ENCODE measurements around the gene PDPK1.
"Not testable (repeated sequence)": the region's sequence is repeated elsewhere in the genome, so short reads cannot be mapped to it uniquely, and the experiment has no call there.

Gene PDPK1

DNA sequence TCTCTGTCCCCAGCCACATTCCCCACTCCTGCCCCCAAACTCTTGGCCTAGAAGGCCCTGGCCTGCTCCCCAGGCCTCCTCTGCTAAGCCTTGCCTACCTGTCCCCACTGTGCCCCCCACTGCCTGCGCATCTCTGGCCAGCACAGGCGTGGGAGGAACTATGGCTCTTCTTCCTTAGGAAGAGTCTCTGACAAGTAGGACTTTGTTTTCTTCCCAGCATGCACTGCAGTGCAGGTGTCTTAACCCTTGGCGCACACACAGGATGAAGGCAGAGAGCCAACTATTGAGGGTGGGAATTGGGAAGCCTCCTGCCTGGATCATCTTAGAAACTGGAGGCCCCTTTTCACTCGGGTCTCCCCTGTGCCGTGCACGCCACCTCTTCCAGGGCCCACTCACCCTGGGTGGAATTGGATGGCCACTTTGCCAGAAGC lies 14.0 kb upstream of the PDPK1 start:
- no peak for DNase-seq (ENCODE audit: low read depth in 3 of 3)

DNA sequence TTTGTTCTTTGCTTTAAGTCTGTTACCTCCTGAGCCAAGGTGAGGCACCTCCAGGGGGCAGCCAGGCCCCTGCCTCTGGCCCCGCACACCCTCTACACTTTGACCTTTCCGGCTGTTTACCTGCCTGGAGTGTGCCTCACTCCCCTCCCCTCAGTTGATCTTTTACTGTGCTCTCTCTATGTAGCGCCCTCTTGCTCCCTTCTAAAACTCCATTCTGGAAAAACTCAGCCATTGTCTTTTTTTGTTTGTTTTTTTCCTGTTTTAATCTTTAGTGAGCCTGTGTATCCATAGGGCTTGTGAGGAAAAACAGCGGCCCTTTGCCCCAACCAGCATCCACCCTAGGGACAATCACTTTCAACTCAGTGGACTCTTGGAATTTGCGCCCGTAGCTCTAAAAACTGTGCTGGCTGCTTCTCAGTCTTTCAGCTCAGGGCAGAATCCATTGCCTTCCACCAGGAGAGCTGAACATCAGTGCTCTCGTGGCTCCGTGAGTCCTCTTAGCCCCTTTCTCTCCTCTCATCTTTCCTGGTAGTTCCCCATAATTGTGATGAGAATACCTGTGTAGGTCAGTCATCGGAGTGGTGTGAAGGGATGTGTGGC lies 13.4 kb upstream of the PDPK1 start:
- no peak for DNase-seq (ENCODE audit: low read depth in 3 of 3)

DNA sequence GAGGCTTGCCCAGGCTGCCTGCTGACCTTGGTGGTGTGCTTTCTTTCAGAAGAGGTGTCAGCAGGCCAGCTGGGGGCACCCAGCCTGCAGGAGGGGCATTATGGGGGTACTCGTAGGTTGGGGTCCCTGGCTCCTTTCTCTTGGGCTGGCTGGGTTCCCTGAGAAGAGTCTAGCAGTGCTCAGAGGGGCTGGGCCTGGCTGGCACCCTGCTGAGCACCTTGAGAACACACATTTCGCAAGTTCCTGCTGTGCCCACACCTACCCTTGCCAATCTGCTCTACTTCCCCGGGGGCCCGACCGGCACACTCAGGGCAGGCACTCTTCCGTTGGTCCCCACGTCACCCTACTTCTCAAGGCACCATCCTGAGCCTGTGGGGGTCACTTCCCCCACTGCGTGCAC lies 11.7 kb upstream of the PDPK1 start:
- DNase-seq (ENCODE audit: low read depth in 3 of 3) = no peak

DNA sequence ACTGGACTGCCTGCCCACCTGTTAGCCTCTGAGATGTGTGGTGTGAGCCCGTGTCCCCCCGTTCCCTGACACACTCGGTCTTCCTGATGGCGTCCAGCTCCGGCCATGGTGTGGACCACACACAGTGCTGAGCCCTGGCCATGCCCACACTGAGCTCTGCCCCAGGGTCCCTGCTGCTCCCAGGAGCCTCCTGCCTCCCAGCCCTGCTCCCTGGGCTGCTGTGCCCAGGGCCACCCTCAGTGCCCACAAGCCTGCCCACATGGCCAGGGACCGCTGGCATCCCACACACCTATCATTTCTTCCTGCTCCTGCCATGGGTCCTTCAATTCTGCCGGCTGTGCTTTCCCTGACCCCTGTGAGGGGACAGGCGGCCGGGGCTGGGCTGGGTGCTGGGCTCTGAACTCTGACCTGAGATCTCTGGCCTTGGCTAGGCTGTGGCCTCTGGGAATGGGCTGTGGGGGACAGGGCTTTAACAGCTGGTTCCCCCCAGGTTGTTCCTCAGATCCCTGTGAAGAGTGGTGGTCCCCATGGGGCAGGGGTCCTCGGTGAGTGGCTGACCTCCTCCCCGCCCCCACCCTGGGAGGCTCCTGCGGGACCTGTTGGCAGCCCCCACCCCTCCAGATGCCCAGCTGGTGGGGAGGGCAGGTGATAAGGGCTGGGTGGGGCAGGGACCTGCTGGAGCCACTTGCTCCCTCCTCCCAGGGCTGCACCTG lies 10.6 kb upstream of the PDPK1 start:
- no peak for DNase-seq (ENCODE audit: low read depth in 3 of 3)

DNA sequence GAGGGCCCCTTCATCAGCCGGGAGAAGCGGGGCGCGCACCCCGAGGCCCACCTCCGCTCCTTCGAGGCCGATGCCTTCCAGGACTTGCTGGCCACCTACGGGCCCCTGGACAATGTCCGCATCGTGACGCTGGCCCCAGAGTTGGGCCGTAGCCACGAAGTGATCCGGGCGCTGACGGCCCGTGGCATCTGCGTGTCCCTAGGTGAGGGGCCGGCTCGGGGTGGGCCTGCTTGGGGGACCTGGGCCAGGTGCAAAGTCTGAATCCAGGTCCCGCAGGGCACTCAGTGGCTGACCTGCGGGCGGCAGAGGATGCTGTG lies 10.1 kb upstream of the PDPK1 start:
- DNase-seq (ENCODE audit: low read depth in 3 of 3) = no peak

DNA sequence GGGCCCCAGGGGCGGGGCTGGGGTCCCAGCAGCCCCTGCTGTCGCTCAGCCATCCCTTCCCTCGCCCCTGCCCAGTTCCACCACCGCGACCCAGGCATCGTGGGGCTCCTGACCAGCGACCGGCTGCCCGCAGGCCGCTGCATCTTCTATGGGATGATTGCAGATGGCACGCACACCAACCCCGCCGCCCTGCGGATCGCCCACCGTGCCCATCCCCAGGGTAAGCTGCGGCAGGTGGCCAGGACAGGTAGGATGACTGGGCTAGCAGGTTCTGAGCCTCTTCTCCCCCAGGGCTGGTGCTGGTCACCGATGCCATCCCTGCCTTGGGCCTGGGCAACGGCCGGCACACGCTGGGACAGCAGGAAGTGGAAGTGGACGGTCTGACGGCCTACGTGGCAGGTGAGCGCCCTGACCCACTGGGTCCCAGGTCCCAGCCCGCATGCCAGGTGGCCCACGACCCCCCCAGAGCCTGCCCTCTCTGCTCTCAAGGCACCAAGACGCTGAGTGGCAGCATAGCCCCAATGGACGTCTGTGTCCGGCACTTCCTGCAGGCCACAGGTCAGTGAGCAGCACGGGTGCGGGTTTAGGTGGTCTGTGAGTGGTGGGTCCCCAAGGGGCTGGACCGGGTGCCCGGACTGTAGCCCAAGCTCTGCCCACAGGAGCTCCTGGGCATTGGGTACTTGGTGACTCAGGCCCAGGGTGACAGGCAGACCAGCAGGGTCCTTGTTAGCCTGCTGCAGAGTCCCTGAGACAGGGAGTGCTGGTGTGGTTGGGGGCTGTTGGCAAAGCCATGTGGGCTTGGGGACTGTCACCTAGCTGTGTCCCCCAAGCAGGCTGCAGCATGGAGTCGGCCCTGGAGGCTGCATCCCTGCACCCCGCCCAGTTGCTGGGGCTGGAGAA lies 9.4 kb upstream of the PDPK1 start:
- DNase-seq (ENCODE audit: low read depth in 3 of 3) = no peak

DNA sequence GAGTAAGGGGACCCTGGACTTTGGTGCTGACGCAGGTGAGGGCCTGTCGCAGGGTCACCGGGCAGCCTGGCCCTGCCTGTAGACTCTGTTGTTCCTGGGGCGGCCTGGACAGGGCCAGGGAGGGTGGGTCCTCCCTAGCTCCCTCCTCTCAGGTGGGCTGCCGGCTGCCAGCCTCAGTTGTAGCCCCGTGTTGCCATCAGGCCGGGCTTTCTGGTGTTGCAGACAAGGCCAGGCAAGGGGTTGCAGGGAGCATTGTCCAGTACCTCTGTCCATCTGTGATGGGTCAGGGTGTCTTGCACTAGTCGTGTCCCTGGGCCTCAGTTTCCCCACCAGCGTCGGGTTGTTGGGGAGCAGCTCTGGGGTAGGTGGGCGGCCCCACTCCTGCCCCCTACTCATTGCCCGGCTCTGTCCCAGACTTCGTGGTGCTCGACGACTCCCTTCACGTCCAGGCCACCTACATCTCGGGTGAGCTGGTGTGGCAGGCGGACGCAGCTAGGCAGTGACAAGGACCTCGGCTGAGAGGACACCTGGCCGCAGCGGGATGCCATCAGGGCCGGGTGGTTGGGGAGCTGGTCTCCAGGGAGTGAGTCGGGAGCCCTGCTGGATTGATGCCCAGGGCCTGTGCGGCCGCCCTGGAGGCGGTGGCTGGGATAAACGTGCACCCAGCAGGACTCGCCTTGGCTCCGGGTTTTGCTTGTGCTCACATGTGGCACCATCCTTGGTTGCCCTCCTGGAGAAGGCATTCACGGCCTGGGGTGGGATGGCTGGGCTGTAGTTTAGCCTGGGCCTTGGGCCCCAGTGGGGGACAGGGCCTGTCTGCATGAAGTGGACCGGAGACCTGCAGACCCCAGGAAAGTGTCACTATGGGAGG lies 8.5 kb upstream of the PDPK1 start:
- no peak for DNase-seq (ENCODE audit: low read depth in 3 of 3)

DNA sequence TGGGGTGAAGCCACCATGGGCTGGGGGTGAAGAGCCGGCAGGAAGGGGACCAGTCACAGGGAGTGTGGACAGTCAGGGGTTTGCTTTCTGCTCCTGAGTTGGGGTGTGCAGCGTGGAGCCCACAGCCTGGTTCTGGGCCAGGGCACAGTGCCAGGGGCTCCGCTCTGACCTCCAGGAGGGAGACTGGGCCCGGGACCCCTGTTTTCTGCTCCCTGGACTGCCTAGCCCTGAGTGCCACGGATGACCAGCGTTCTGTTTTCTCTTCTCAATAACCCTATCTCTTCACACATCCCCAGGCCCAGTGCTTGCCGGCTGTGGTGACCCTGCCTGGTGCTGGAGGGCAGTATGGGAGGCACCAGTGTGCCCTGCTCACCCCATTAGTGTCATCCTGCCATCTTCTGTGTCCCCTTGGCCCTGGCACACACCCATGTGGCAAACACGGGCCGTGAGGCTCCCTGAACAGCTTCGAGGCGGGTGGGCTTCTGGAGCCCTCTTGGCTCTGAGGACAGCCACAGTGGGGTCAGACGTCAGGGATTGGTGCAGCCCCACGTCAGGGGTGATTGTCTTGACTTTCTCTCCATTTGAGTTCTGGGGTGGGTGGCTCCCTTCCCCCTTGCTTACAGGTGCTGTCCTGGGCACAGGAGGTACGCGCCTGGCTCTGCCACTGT lies 7.7 kb upstream of the PDPK1 start:
- no peak for DNase-seq (ENCODE audit: low read depth in 3 of 3)

DNA sequence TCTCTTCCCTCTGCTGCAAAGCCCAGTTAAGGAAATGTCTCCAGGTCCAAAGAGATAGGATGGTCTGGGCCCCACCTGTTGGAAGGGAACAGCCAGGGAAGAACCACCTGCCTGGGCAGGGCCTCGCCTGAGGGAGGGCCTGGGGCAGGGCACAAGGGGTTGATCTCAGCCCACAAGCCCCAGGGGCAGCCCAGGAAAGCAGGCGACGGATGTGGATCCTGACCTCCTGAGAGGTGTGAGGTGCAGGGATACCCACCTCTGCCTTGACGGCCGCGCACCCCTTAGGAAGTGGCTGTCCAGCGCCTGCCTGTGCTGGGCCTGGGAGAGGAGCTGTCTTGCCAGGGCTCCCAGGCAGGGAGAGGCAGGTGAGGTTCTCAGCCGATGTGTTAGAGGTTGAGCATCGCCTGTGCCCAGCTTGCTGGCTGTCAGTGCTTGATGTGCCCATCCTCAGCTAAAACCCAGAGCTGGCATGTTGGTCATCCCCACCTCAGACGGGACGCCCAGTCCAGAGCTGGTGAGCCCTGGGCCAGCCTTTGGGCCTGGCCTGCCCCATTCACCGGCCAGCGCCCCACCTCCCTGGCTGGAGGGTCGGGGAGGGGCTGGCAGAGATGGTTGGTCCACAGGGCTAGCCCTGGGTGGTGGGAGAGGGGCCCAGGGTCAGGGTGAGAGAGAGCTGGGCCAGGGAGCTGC lies 7.0 kb upstream of the PDPK1 start:
- no peak for DNase-seq (ENCODE audit: low read depth in 3 of 3)

DNA sequence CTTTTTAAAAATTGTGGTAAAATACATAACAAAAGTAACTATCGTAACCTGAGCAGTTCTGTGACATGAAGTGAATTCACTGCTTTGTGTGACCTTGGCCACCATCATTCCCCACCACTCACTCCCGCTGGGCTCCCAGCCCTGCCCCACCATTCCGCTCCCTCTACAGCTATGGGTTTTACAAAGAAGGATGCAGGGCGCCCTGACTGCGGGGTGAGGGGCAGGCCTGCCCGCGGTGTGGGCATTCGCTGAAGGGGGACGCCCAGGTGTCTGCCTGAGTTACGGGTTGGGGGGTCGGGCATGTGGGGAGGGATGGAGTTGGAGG lies 6.5 kb upstream of the PDPK1 start, which contains the start of gene CEMP1:
Gene CEMP1, minus strand, starts transcription at position 38 of the 325 bp plus-strand sequence. CDS start 335 bp downstream, outside the sequence.
- no peak for DNase-seq (ENCODE audit: low read depth in 3 of 3)

DNA sequence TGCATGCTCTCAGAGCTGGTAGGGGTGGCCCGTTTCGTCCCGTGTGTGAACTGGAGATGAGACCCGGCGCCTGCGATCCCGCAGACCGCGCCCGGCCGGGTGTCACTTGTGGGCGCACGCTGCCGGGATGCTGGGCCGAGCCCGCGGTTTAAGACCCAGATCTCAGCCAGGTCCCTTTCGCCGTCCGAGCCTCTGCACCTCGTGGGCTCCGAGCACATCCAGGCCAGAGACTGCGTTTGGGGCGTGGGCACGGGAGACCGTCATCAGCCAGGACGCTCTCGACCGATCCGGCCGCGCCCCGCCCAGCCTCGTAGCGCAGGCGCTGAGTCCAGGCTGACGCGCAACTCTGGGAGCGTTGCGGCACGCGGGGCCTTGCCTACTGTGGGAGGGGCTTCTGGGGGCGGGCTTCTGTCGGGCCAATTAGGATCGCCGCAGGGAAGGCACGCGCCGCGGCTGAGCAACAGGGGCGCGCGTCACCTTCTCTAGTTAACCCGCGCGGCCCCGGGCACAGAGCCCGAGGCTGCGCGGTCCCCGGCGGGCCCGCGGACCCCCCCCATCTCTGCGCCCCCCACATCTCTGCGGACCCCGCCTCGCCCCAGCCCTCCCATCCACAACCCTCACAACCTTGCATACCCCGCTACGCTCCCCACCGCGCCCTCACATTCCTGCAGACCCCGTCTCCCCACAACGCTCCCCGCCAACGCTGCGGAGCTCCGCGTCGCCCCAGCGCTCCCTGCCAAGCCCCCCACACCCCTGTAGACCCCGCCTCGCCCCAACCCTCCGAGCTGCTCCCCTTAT lies 5.9 kb upstream of the PDPK1 start:
- DNase-seq (ENCODE audit: low read depth in 3 of 3) = peak; percentile 94 to 98 (median 95)

DNA sequence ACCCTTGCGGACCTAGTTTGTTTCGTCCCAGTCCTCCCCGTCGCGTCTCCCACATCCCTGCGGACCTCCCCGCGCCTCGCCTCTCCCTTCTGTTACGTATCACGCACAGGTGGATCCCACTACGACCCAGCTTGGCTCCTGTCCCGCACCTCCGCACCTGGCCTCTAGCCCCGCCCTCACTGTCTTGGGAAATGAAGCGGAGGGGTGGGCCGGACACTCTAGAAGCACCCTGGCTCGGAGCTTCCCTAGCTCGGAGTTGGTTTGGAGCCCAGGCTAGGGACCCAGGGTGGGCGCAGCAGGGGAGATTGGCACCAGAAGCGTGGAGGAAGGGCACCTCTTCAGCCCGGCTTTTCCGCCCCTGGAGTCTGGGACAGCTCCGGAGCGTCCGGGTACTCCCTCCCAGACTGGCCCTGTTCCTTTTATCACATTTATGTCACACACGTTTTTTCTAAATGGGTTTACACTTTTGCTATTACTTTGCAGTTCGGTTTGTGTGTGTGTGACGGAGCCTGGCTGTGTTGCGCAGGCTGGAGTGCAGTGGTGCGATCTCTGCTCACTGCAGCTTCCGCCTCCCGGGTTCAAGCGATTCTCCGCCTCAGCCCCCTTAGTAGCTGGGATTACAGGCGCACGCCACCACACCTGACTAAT lies 5.2 kb upstream of the PDPK1 start:
- peak in 2 of 3 experiments; percentile 36 to 55 for DNase-seq (ENCODE audit: low read depth in 3 of 3)

DNA sequence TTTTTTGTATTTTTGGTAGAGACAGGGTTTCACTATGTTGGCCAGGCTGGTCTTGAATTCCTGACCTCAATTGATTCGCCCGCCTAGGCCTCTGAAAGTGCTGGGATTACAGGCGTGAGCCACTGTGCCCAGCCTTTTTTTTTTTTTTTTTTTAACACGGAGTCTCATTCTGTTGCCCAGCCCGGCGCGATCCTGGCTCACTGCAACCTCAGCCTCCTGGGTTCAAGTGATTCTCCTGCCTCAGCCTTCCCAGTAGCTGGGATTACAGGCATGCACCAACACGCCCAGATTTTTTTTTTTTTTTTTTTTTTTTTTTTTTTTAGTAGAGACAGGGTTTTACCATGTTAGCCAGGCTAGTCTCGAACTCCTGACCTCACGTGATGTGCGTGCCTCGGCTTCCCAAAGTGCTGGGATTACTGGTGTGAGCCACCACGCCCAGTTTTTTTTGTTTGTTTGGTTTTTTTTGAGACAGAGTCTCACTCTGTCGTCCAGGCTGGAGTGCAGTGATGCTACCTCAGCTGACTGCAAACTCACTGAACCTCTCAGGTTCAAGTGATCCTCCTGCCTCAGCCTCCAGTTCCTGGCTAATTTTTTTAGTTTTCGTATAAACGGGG lies 4.6 kb upstream of the PDPK1 start:
- DNase-seq (ENCODE audit: low read depth in 3 of 3) = not testable (repeated sequence)

DNA sequence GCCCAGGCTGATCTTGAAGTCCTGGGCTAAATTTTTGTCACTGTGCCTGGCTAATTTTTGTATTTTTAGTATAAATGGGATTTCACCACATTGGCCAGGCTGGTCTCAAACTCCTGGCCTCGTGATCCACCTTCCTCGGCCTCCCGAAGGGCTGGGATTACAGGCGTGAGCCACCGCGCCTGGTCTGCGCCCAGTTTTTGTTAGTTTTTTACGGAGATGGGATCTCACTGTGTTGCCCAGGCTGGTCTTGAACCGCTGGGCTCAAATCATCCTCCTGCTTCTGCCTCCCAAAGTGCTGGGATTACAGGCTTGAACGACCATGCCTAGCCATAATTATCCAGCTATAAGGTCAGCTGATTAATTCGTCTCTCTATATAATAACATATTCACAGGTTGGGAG lies 3.9 kb upstream of the PDPK1 start:
- no peak for DNase-seq (ENCODE audit: low read depth in 3 of 3)

DNA sequence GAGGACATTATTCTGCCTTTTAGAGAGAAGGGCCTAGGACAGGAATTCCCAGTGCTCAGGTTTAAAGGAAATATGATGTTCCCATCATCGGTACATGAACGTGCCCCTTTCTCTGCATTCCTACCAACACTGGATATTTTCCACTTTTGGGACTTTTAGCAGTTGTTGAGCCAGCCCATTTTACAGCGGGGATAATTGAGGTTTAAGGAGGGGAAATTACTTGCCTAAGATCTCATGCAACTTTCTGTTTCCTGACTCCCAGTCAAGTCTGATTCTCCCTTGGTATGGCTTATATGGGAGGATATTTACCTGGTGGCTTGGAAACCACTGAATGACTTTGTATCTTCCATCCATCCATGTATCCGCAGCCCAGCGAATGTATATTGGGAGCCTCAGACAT lies 3.5 kb upstream of the PDPK1 start:
- DNase-seq (ENCODE audit: low read depth in 3 of 3) = not testable (repeated sequence)

DNA sequence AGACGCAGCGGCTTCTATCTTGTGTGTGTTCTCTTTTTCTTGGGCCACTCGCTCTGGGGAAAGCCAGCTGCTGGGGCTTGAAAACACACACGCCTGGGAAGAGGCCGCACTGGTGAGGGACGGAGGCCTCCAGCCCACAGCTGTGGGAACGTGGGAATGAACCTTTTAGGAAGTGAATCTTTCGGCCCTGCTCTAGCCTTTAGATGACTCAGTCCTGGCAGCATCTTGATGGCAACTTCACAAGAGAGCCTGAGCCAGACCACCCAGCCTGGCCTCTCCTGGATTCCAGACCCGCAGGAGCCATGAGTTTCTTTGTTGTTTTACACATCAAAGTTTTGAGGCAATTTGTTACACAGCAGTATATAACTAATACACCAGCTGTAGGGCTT lies 2.2 kb upstream of the PDPK1 start:
- DNase-seq (ENCODE audit: low read depth in 3 of 3) = no peak

DNA sequence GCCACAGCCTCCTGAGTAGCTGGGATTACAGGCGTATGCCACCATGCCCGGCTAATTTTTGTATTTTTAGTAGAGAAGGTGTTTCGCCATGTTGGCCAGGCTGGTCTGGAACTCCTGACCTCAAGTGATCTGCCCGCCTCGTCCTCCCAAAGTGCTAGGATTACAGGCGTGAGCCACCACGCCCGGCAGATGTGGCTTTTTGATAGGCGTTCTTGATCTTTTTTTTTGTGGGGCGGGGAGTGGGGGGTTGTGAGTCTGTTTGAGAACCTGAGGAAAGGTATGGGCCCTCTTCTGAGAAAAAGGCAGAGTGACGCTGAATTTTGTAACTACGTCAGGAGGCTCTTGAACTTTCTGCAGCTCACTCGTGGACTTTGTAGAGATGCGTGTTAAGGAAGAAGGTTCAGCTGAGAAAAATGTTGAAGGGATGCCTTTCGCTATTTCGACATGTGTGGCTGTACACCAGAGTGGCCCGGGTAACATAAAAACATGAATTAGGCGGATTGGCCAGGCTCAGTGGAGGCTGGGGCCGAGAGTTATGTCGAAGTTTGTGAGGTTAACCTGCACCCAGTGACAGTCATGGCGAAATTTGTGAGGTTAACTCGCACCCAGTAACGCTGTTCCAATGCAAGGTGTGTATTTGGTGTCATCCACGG lies 1.5 kb downstream of the PDPK1 start:
- DNase-seq (ENCODE audit: low read depth in 3 of 3) = not testable (repeated sequence)

DNA sequence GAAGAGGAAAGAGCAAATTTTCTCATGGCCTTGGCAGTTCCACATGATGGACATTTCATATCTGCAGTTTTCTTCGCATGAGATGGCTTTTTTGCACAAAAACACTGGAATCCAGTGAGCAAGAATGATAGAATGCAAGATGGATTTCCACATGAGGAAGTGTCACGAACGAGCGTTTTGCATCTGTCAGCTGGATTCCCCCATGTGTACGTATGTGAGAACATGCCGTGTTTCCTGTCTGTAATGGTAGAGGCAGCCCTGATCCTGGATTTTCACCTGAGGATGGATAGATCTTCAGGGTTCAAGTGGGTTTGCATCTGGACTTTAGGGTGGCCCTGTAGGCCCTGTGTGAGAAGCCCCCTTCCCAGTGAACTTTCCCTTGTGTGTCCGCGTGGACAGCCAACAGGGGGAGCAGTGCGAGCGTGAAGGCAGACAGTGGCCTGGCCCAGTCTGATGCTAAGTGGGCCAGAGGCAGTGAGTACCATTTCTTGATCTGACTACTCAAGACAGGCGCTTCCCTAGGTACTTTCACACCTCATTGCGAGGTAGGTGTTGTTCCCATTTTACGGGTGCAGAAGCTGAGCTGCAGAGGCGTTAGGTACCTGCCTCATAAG lies 2.1 kb downstream of the PDPK1 start:
- not testable (repeated sequence) for DNase-seq (ENCODE audit: low read depth in 3 of 3)
